HG02981 (cell line): Measurements from ENCODE around the gene IRAK2.
A peak's percentile ranks its signal among the peaks of the same experiment; 100 is the strongest.
"Not testable (repeated sequence)": the region's sequence is repeated elsewhere in the genome, so short reads cannot be mapped to it uniquely, and the experiment has no call there.

Source experiments
- ATAC-seq: cut with Tn5 transposase; IDR thresholded peaks from one replicate; pipeline ENCODE4 v1.9.1; 2021; ENCODE audit warnings: mild to moderate bottlenecking, moderate library complexity; ENCODE audit not compliant: unreplicated experiment

IRAK2 gene

GRCh38 chr3:10164546-10165393 is at the start of gene IRAK2:
IRAK2 (plus strand) TSS chr3:10164919; CDS start chr3:10164955, 36 bp downstream.
- ATAC-seq, result peak; percentile 85

- ATAC-seq, result peak; percentile 96
Observed at GRCh38 chr3:10115326-10116137, 49.2 kb upstream of the IRAK2 start, which contains the start of gene BRK1. BRK1 (plus strand) TSS chr3:10115675; CDS start chr3:10115702, 27 bp downstream.

GRCh38 chr3:10116138-10116460 is 48.6 kb upstream of the IRAK2 start:
- peak; percentile 25 for ATAC-seq

GRCh38 chr3:10116928-10117327 is 47.8 kb upstream of the IRAK2 start:
- ATAC-seq, result no peak

GRCh38 chr3:10119376-10119775 is 45.3 kb upstream of the IRAK2 start:
- no peak for ATAC-seq

- ATAC-seq, result no peak
Observed at GRCh38 chr3:10121064-10121463, 43.7 kb upstream of the IRAK2 start.

- ATAC-seq, result no peak
Observed at GRCh38 chr3:10122724-10123123, 42.0 kb upstream of the IRAK2 start.

- ATAC-seq, result not testable (repeated sequence)
Observed at GRCh38 chr3:10135872-10136271, 28.8 kb upstream of the IRAK2 start.

- ATAC-seq, result no peak
Observed at GRCh38 chr3:10136426-10137005, 28.2 kb upstream of the IRAK2 start.

- no peak for ATAC-seq
Observed at GRCh38 chr3:10137178-10137577, 27.5 kb upstream of the IRAK2 start.

GRCh38 chr3:10140996-10141546 is 23.6 kb upstream of the IRAK2 start:
- ATAC-seq, result no peak

- ATAC-seq, result no peak
Observed at GRCh38 chr3:10142707-10143560, 21.8 kb upstream of the IRAK2 start.

GRCh38 chr3:10145685-10146084 is 19.0 kb upstream of the IRAK2 start:
- ATAC-seq, result no peak

GRCh38 chr3:10149226-10149625 is 15.5 kb upstream of the IRAK2 start:
- ATAC-seq, result no peak

GRCh38 chr3:10150987-10151386 is 13.7 kb upstream of the IRAK2 start:
- no peak for ATAC-seq

GRCh38 chr3:10154335-10155122 is 10.2 kb upstream of the IRAK2 start:
- ATAC-seq, result no peak

GRCh38 chr3:10155123-10155472 is 9.6 kb upstream of the IRAK2 start:
- no peak for ATAC-seq

- no peak for ATAC-seq
Observed at GRCh38 chr3:10155658-10156057, 9.1 kb upstream of the IRAK2 start.

- ATAC-seq, result no peak
Observed at GRCh38 chr3:10157031-10157430, 7.7 kb upstream of the IRAK2 start.

- ATAC-seq, result not testable (repeated sequence)
Observed at GRCh38 chr3:10158555-10158954, 6.2 kb upstream of the IRAK2 start.
